GM18511 (cell line): Measurements from ENCODE around the gene KRT222.
A peak's percentile ranks its signal among the peaks of the same experiment; 100 is the strongest.

Experiments used
- ATAC-seq: cut with Tn5 transposase; IDR thresholded peaks from one replicate; pipeline ENCODE4 v1.9.1; 2021; ENCODE audit warnings: mild to moderate bottlenecking, moderate library complexity; ENCODE audit not compliant: unreplicated experiment

Gene KRT222

DNA sequence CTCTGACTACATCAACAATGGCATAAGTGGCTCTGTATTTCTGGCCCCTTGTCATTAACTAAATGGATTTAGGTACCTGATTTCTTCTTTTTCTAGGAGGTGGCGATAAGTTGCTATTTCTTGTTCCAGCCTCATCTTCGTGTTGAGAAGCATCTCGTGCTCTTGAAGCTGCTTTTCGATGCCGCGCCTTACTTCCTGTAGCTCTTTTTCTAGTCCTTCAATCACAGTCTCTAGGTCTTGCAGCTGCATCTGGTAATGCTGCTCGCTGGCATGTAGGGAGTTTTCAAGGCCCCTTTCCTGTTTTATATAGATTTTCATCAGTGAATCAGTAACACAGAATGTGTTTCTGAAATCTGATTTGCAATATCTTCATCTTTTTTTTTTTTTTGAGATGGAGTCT, 5.1 kb downstream of the KRT222 start:
- no peak for ATAC-seq

DNA sequence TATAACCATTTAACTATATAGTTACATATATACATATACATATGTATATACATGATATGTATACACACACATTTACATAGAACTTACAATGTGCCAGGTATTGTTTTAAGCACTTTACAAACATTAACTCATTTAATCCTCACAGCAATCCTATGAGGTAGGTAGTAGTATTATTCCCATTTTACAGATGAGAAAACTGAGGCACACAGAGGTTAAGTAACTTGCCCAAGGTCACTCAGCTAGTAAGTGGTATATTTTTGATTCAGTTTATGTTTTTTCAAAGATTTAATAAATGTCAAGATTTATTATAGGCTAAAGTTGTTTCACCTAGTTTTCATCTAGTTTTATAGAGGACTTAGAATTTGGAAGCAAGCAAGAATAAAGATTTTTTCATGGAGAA, 6.6 kb downstream of the KRT222 start:
- ATAC-seq: no peak

DNA sequence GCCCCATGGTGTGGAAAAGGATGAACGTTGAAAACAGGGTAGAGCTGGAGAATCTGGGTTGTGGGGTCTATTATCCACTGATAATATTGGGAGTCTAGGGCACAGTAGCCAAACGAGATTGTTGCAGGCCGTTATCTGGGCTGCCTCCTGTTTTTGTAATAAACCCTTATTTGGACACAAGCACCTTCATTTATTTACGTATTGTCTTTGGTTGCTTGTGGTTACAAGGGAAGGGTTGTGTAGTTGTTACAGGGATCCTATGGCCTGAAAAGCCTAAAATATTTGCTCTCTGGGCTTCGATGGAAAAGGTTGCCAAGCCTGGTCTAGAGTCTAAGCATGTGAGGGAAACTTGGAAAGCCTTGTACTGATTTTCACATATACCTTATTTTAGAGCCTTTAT, 13.0 kb downstream of the KRT222 start:
- ATAC-seq: no peak

- no peak for ATAC-seq
Observed at GRCh38 chr17:40648384-40648968, 16.5 kb downstream of the KRT222 start.

DNA sequence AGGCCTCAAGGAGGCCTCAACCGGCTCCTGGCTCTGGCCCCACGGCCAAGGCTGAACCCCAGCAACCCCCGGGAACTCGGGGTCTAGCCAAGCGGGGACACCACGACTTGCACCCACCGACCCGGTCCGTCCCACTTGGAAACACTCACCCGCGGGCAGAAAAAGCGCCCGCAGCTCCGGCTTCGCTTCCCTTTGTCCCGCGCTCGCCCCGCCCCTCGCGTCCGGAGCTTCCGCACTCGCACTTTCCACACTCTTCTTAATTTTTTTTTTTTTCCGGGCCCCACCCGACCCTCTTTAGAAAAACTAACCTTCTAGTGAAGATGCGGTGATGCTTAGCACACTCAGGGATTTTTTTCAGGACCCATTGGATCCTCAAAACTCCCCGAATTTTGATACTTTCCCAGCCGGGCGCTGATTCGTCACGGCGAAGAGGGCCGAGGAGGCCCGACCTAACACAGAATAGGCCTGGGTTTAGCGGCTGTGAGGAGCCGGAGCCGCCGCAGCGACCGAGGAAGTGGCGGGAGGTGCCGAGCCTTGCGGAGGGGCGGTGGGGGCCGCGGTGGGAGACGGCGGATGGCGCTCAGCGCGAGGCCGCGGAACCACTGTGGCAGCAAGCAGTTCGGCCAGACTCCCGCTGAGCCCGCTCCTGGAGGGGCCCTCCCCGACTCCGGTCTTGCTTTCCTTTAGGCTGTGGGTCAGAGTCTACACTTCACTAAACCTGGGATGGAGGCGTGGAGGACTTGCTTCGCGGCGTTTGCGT, 17.2 kb downstream of the KRT222 start, which contains the start of gene SMARCE1:
TSS of gene SMARCE1 (minus strand) at position 195 of the 760 bp plus-strand sequence. CDS start 2,016 bp downstream, outside the sequence.
- ATAC-seq: peak; percentile 74

DNA sequence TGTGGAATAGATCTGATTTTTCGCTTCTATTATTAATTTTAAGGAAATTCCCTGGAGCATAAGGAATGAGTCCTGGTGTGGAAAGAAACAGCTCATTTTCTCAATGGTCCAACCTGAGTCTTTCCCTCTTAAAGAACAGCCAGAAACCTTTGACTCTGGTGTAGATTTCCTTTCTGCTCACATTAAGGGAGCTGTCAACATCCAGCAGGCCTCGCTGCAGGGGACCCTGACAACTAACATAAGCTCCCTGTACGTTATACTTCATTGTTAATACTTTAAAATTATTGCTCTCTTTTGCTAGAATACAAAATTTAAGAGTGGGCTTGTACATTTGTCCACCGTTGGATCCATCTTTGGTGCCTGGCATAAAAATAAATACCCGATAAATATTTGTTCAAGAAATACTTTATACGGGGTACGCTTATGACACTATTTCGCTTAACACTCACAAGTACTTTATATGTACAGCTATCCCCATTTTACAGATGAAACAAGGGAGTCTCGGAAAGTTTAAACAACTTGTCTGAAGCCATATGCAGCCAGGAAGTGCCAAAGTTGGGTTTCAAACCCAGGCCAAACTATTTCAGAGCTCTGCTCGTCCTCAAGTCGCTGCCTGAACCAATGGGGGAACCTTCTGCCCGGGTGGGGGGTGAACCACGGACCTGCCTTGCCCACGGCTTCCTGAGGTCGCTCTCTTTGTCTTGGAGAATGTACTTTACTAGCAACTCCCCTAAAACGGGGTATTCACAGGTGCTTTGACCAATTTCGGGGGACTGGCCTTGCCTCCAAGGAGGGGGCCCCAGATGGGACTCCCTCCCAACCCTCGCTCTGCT, 18.0 kb downstream of the KRT222 start:
- peak; percentile 54 for ATAC-seq

GRCh38 chr17:40645943-40646342, 19.0 kb downstream of the KRT222 start:
- ATAC-seq: no peak

GRCh38 chr17:40645291-40645690, 19.7 kb downstream of the KRT222 start:
- ATAC-seq: no peak

DNA sequence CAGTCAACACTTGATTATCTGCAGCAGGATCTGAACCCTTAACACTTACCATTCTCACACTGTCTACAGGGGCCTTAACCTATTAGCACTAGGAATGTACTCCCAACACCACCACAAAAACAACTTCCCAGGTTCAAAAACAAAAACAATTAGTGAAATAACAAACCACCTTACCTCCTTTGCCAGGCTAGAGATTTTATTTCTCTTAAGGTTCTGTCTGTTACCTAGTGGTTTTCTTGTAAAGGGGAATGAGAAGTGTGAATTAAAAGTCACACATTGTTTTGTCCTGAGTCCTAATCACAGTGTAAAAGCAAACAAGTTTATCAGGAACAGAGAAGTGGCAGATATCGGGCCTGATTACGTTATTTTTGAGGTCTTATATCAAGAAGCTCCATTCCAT, 27.0 kb downstream of the KRT222 start:
- no peak for ATAC-seq

- ATAC-seq: no peak
Observed at GRCh38 chr17:40633871-40634270, 31.1 kb downstream of the KRT222 start.

GRCh38 chr17:40632216-40632615, 32.8 kb downstream of the KRT222 start:
- no peak for ATAC-seq

DNA sequence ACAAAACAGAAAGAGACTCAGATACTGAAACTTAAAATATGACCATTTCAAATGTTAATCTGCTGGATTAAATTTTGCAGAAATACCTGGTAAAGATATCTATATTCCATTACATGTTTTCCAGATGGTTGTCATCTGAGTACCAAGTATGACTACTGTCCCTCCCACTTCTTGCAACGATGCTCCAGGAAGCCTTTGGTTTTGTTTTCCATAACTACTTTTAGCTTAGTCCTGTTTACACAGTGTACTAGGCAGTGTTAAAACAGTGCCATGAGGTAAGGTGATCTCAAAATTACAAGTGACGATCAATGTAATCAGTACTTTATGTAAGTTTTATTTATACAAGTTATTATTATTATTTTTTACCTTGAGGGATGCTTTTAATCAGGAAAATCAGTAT, 35.1 kb downstream of the KRT222 start:
- no peak for ATAC-seq

- ATAC-seq: no peak
Observed at GRCh38 chr17:40625311-40625710, 39.7 kb downstream of the KRT222 start.

GRCh38 chr17:40623419-40624210, 41.4 kb downstream of the KRT222 start:
- ATAC-seq: no peak

GRCh38 chr17:40622509-40622928, 42.5 kb downstream of the KRT222 start:
- ATAC-seq: no peak

- no peak for ATAC-seq
Observed at GRCh38 chr17:40621578-40621977, 43.4 kb downstream of the KRT222 start.

- no peak for ATAC-seq
Observed at GRCh38 chr17:40621019-40621418, 44.0 kb downstream of the KRT222 start.

DNA sequence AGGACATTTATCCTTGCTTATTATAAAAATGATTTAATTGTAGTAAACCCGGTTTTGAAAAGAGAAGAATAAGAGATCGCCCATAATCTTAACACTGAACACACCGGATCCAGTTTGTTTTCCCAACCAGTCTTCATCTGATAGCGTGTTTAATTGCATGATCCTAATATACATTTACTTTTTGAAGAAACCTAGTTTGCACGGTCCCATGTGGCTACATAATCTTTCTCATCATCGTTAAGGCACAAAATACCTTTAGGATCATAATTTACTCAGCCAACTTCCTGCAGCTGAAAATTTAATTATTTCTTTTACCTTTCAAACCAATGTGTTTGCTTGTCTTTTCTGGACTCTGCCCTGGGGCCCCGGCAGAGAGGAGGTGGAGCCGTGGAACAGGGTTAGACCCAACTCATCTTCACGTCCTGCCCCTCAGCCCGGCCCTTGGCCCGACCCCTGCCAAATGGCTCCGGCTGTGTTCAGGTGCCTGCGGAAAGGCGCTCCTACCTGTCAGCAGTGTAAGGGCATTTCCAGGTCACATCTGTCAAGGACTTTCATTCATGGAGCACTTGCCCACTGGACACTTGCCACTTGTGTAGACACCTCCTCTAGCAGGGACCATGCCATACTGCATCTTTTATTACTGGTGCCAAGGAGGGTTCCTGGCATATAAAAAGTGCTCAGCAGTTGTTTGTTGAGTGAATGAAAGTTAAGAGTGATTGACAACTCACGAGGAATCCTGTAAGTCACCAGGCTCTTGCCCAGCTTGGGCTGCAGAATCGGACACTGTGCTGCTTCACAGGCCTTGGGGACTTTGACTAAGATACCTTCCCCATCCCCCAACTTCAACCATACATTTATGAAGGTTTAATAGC, 46.0 kb downstream of the KRT222 start:
- no peak for ATAC-seq

- ATAC-seq: no peak
Observed at GRCh38 chr17:40617678-40618240, 47.2 kb downstream of the KRT222 start.

DNA sequence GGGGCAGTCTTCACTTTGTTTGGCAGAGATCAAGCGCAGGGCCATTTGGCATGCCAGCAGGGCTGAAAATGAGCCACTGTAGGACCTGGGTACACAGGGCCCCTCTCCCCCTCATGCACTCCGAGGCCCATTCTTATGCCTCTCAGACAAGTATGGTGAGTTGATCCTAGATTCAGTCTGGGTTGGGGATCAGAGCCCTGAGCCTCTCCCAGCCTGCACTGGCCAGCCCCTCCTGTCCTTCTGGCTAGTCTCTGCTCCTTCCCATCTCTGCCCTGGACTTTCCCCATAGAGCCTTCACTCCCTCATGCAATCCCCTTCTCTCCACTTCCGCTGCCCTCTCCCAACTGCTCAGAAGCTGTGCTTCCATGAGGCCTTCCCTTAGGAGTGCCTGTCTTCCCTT, 48.4 kb downstream of the KRT222 start:
- ATAC-seq: no peak
